HG03097 (cell line): Measurements from ENCODE around the gene FILIP1L.
A peak's percentile ranks its signal among the peaks of the same experiment; 100 is the strongest.

ENCODE experiments used
- ATAC-seq: cut with Tn5 transposase; IDR thresholded peaks from one replicate; pipeline ENCODE4 v1.9.1; 2021; ENCODE audit not compliant: unreplicated experiment, low FRiP score

The FILIP1L gene

DNA sequence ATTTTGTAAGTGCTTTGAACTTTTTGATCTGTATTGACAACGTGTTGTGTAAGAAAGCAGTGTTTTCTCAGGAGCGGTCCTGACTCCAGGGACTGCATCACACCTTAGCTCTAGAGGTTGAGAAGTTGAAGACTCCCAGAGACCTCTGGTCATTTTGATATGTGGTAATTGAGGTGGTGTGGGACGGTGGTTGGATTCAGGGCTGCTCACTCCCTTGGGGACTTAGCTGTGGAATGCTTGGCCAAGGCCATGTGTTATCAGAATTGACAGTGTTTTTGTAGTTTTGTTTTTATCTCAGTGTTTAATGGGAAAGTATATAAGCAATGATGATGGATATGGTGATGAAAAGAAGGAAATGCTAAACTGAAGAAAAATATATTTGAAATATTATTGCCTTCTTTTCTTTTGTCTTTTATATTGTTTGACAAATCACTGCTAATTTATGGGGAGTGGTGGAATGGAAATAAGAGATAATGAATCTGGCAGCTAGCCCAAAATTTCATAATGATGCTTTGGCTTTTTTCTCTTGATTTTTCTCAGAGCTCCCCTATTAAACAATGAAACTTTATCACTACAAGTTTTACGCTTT lies 280.6 kb downstream of the FILIP1L start:
- no peak for ATAC-seq

DNA sequence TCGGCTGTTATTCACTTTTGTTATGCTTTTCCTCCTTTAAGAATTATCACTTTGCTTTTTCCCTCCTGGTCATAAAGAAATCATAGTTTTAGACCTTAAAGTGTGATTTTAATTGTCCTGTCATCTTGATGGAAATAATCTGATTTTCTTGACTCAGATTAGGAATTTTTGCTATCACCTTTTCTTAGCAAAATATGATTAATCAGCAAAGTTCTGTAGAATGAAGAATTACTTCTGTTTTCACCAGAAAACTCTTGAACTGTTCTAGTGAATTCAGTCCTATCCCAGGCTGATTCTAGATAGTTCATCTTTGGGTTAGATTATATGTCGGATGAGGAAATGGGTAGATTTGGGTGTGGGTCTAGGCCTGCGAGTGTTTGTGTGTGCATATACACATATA lies 284.5 kb downstream of the FILIP1L start:
- ATAC-seq = no peak

DNA sequence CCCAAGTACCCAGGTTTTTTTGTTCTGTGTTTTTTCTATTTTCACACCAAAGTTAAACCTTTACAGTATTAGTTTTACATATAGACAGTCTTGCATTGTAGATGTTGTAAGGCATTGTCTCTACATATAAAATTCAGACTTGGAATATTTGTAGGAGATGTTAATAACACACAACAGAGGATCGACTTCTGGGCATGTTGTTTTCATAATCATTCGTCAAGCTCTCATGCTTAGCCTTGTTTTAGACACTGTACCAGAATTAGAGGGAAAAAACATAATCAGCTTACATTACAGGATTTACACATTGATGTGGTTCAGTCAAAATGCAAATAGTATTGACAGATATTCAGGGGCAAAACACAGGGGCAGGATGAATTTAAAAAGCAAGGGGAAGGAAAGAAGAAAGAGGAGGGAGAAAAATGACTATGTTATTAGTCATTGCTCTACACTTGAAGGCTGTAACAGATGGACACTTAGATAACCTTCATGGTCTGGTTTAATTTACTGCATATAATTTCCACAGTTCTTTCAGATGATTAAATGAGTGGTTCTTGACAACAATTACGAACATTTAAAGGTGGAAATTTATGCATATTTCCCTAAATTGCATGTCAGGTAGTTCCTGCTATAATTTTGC lies 289.2 kb downstream of the FILIP1L start:
- ATAC-seq = no peak

DNA sequence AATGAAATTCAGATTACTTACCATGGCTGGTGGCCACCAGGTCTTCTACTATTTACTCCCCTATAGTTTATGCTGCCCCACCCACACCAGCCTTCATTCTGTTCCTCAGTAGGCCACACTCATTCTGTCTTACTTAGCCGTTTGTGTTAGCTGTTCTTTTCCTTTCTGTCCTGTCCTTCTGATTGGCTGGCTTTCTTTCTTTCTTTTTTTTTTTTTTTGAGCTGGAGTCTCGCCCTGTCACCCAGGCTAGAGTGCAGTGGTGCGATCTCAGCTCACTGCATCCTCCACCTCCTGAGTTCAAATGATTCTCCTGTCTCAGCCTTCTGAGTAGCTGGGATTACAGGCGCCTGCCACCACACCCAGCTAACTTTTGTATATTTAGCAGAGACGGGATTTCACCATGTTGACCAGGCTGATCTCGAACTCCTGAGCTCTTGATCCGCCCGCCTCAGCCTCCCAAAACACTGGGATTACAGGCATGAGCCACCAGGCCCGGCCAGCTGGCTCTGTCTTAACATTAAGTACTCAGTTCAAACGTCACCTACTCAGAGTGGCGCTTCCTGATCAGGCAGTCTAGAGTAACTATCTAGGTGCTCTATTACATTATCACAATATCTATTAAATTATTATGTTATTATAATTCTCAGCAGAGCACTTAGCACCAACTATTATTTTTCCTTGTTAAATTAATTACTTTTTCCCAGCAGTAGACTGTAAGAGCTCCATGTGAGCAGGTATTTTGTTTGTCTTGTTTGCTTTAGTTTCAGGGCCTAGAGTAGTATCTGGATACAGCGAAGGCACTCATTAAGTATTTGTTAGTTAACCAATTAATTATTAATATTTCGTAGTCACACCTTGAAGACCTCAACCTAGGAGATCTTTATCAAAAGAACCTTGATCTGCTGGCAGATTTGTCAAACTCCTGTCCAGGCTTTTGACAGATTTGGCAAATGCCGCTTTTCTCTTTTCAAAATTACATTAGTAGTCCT lies 290.3 kb downstream of the FILIP1L start:
- ATAC-seq = no peak

DNA sequence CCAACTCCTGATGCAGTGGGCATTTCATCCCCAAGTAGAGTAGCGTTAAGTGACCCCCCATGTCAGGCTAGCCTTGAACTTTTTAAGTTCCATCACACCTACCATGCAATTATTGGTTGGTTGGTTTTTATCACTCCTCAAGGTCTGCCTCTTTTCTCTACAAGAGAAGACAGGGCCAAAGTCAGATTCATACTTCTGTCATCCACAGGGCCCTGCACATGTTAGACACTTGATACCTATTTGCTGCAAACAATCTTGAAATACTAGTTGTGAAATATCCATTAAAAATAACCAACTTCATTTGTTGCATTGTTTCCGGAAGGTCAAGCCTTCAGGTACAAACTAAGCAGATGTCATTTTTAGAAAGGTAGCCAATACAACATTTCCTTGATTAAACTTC lies 295.5 kb downstream of the FILIP1L start:
- no peak for ATAC-seq

DNA sequence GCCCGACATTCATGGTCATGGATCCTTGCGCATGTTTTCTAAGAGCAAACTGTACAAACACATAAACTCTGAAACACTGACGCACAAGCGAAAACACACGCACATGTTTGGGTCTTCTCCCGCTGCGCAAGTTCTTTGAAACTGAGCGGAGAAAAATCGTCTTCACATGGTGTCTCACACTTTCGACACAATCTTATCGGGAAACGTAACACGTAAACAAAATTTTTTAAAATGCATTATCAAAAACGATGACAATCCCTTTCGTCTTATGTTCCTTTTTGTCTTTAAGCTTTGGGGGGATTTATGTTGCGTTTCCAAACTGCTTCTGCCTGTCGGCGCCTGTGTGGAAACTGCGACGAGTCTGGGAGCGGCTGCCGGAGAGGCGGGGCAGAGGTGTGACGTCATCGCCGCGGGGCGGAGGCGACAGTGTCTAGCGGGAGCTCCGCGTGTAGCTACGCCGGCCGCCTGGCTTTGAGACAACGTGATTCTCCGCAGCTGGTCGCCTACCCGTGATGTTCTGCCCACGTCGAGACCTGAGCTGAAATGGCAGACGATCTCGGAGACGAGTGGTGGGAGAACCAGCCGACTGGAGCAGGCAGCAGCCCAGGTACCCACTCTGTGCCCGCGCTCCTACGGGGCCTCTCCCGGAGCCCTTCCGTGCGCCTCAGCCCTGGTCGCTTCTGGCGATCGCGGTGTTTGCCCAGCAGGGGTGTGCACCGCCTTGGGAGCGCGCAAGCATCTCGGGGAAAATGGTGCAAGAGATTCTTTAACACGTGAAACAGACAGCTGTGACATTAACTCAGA lies 296.7 kb downstream of the FILIP1L start, which contains the start of gene CMSS1:
TSS of gene CMSS1 (plus strand) at position 426 of the 804 bp plus-strand sequence.
- ATAC-seq = peak; percentile 97

DNA sequence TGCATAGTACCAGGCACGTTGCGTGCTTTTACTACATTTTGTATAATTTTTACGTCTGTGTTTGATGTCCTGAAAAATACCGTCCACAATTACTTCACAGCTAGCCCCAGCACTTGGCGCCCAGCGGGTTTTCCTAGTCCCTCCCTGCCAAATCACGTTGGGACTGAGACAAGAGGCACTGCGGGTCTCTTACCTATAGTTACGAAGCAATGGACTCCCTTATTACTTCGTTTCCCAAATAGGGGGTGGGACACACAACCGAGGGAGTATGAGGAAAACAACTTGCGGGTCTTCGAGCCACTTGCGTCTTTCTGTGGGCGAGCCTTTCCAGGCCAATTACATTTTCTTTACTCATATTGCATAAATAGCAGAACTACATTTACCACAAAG lies 297.3 kb downstream of the FILIP1L start:
- ATAC-seq = no peak

DNA sequence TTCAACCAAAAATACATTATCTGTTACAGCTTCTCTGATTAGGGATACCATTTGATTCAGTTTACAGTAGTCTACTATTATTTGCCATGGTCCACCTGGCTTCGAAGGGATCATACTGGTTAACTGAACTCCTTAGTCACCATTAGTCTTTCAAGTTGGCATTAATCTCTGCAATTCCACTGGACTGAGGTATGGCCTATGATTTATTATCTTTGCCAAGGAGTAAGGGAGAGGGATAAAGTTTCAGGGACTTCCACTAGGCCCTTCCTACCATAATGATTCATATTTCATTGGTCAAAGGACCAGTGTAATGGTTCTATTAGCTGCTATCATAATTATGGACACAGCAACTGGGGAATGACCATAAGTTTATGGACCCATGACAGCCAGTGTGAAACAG lies 303.9 kb downstream of the FILIP1L start:
- ATAC-seq = no peak

DNA sequence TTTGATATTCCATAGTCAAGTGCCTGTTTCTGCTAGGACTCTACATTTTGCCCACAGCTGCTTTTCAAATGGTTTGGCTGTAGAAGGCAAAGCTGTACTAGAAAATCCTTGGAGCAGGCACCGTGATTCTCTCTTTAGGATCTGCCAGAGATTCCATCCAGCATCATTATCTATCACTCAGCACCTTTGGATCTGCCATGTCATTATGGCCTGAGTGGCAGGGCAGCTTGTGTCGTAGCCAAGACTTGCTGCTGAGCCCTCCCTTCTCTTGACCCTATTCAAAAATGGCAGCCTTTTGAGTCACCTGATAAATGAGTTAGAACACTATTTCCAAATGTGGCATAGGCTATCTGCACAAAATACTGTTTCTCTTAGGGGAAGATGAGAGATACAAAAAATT lies 304.7 kb downstream of the FILIP1L start:
- ATAC-seq = no peak

DNA sequence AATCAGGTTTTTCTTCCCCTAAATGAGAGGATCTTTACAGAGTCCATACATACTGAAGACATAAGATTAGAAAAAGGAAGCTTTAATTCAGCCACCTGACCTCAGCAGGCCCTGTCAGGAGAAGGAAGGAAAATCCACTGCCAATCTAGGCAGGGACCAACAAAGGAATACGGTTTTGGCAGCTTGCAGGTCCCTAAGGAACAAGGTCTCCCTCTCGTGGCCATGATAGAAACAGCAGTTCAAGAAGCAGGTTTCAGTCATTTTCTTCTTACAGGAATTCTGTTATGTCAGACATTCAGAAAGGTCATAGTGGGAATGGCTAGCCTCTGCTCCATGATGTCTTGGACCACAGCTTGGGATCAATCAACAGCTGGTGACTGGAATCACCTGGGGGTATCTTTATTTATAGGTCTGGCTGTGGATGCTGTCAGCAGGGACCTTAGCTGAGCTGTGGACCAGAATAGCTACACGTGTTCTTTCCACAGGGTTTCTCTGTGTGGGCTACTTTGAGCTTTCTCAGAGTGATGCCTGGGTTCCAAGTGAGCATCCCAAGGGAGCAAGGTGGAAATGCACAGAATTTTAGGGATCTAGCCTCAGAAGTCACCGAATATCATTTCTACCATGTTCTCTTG lies 306.0 kb downstream of the FILIP1L start:
- ATAC-seq = no peak

DNA sequence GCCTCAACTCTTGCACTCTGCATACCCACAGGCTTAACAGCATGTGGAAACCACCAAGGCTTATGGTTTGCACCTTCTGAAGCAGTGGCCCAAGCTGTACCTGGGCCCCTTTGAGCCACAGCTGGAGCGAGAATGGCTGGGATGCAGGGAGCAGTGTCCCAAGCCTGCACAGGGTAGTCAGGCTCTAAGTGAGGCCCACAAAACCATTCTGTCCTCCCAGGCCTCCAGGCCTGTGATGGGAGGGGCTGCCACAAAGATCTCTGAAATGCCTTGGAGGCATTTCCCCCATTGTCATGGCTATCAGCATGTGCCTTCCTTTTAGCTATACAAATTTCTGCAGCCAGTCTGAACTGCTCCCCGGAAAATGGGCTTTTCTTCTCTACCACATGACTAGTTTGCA lies 309.1 kb downstream of the FILIP1L start:
- ATAC-seq = no peak

DNA sequence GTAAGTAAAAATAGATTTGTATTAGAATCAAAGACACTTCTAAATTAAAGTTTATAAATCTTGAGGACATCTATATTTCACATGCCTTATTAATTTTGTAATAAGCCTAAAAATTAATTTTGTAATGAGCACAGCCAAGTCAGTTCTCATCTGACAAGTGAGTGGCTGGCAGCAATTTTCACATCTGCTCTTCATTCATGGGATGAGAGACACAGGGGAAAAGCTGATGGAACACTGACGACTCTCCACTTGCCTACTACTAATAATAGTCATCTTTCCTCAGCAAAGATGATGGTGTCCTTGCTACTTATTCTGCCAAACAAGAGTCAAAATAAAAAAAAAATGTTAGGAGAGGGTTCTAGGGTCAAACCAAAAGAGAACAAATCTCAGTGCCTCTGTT lies 311.0 kb downstream of the FILIP1L start:
- ATAC-seq = no peak

DNA sequence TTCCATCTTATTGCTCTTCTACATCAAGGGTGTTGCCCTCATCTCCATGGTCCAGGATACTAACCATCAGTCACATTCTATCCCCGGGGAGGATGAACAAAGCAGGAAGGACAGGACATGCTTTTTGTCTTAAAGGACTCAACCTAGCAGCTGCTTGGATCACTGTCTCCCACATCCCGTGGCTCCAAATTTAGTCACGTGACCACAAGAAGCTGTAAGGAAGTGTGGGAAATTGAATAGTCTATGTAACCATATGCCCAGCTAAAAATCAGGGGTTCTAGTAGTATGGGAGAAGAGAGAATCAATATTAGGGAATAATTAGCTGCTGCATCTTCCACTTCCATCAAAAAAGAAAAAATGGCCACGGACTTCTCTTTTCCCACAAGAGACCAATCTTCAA lies 314.9 kb downstream of the FILIP1L start:
- no peak for ATAC-seq

DNA sequence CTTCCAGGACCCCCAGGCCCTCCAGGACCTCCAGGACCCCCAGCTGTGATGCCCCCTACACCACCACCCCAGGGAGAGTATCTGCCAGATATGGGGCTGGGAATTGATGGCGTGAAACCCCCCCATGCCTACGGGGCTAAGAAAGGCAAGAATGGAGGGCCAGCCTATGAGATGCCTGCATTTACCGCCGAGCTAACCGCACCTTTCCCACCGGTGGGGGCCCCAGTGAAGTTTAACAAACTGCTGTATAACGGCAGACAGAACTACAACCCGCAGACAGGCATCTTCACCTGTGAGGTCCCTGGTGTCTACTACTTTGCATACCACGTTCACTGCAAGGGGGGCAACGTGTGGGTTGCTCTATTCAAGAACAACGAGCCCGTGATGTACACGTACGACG lies 318.7 kb downstream of the FILIP1L start:
- ATAC-seq = no peak

DNA sequence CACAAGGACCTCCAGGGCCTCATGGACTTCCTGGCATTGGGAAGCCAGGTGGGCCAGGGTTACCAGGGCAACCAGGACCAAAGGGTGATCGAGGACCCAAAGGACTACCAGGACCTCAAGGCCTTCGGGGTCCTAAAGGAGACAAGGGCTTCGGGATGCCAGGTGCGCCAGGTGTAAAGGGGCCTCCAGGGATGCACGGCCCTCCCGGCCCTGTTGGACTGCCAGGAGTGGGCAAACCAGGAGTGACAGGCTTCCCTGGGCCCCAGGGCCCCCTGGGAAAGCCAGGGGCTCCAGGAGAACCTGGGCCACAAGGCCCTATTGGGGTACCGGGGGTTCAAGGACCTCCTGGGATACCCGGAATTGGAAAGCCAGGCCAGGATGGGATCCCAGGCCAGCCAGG lies 319.8 kb downstream of the FILIP1L start:
- no peak for ATAC-seq

DNA sequence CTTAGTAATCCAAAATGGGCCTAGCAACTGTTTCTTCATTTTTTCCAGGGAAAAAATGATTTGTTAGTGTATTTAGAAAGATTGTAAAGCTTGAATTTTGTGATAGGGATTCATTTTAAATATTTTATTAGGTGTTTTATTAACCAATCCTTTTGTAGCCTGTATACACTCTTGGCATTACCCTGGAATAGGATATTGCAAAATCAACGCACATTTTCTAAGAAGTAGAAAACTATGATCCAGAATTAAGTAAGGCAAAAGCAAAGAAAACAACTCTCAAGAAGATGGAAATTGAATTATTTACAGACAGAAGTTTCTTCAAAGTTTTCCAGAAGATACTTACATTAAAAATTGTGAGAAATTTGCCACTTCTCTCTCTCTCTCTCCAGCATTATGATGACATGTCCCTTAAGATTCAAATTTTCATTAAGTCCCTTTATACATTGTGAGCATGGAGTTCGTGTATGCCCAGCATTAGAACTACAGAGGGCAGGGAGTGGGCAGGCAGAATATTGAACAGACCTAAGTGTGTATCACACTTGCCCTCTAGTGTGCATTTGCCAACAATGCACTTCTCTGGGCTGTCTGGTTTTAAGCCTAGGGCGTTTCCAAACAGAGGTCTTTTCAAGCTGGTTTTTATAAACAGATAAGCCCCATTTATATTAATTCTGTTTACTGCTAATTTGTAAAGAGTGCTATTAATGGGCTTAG lies 325.1 kb downstream of the FILIP1L start:
- ATAC-seq = peak; percentile 96
